Epithelial cell of esophagus (primary cell): ENCODE data around the gene SETD1B.
"Not testable (repeated sequence)": the region's sequence is repeated elsewhere in the genome, so short reads cannot be mapped to it uniquely, and the experiment has no call there.

Experiments used
- DNase-seq: peaks from one replicate; pipeline ENCODE4 v3.0.0; 2010; ENCODE audit warnings: low read depth
- H3K4me3 ChIP-seq: 2 replicates; pipeline ENCODE4 v1.5.1; 2011; ENCODE audit warnings: mild to moderate bottlenecking, low read length, control low read depth
- CTCF ChIP-seq: IDR thresholded peaks from 2 replicates; pipeline ENCODE4 v1.5.1; 2011; ENCODE audit warnings: low read depth, mild to moderate bottlenecking, low read length, control low read depth, inconsistent platforms; ENCODE audit not compliant: insufficient read depth; ENCODE audit errors: missing control alignments

Gene SETD1B

GRCh38 chr12:121787063-121788025, 16.5 kb upstream of the SETD1B start:
- TF ChIP-seq CTCF = no peak
- DNase-seq = no peak
- no peak overlapping the region for H3K4me3 ChIP-seq

- no peak for TF ChIP-seq CTCF
- no peak overlapping the region for H3K4me3 ChIP-seq
- DNase-seq = peak; percentile 39
Measured at GRCh38 chr12:121788176-121788818, 15.5 kb upstream of the SETD1B start.

GRCh38 chr12:121789233-121789781, 14.5 kb upstream of the SETD1B start:
- TF ChIP-seq CTCF = no peak
- H3K4me3 ChIP-seq = no peak overlapping the region
- no peak for DNase-seq

- H3K4me3 ChIP-seq = no peak overlapping the region
- DNase-seq = no peak
- TF ChIP-seq CTCF = no peak
Measured at GRCh38 chr12:121789800-121790728, 13.7 kb upstream of the SETD1B start.

- not testable (repeated sequence) for H3K4me3 ChIP-seq, DNase-seq
Measured at GRCh38 chr12:121790785-121791184, 13.0 kb upstream of the SETD1B start.

- H3K4me3 ChIP-seq = no peak overlapping the region
- no peak for DNase-seq
- no peak for TF ChIP-seq CTCF
Measured at GRCh38 chr12:121791671-121792551, 11.9 kb upstream of the SETD1B start.
